GM12878 (cell line): ENCODE results near the gene PPP1R10. TPM values are rescaled to one million over a fixed set of nuclear protein-coding genes. Genes with fewer than 3 reads are reported as not detected.

ENCODE experiments used
- ATAC-seq: fragments of 200-7000 bp; cut with Tn5 transposase; 3 replicates; pipeline ENCODE4 v1.9.1; 2020; ENCODE audit warnings: mild to moderate bottlenecking, moderate library complexity
- BruUV-seq: library from RNA; stranded (reverse); fragments of 400-500 nt; replicated peaks from 2 replicates; lab custom pipeline; 2021; lab: Mats Ljungman, UMichigan
- CTCF ChIA-PET: fragments of 300-600 bp; sonication (Branson Sonifier 250); formaldehyde crosslinking; extraction: SDS; loops from one replicate; lab custom pipeline; 2021; ENCODE audit warnings: inconsistent platforms; lab: Yijun Ruan, JAX
- POLR2A ChIA-PET: fragments of 350-600 bp; formaldehyde crosslinking; extraction: SDS; loops from one replicate; lab custom pipeline; 2021; ENCODE audit warnings: inconsistent platforms; lab: Charles Lee
- RAD21 ChIA-PET: fragments of 300-600 bp; sonication (Branson Sonifier 250); formaldehyde crosslinking; loops from one replicate; lab custom pipeline; 2023; ENCODE audit warnings: antibody characterized with exemption; ENCODE audit not compliant: unreplicated experiment; lab: Charles Lee
- SMC1A ChIA-PET: fragments of 300-600 bp; sonication (Branson Sonifier 250); formaldehyde crosslinking; loops from one replicate; lab custom pipeline; 2023; ENCODE audit not compliant: unreplicated experiment, uncharacterized antibody; lab: Charles Lee
- DNase-seq: peaks from one replicate; pipeline ENCODE4 v3.0.0-alpha.2; 2011; ENCODE audit warnings: low read depth, low spot score
- FAIRE-seq: peaks from 3 replicates; lab custom pipeline; 2011; peaks lifted over from hg19 to GRCh38; lab: Jason Lieb, UNC
- H2AFZ ChIP-seq: 2 replicates; pipeline ENCODE4 v1.6.0; 2011; ENCODE audit warnings: low read depth, low read length, control low read depth; ENCODE audit not compliant: control insufficient read depth
- H3K27ac ChIP-seq: 2 replicates; pipeline ENCODE4 v1.5.1; 2011; ENCODE audit warnings: control low read depth; ENCODE audit not compliant: control insufficient read depth, insufficient read depth
- H3K27me3 ChIP-seq, 2 experiments: replicated peaks in 1 of 2; 2 replicates each; pipeline versions ENCODE4 v1.6.0 to v1.6.1; 2011; ENCODE audit warnings: low read length in 1 of 2; ENCODE audit not compliant: control insufficient read depth in 2 of 2, insufficient read depth in 2 of 2
- H3K36me3 ChIP-seq, 2 experiments: 2 replicates each; pipeline ENCODE4 v1.5.1; 2011; ENCODE audit warnings: low read length in 1 of 2; ENCODE audit not compliant: control insufficient read depth in 2 of 2, insufficient read depth in 2 of 2
- H3K4me1 ChIP-seq: 2 replicates; pipeline ENCODE4 v1.6.1; 2011; ENCODE audit warnings: mild to moderate bottlenecking, low read length, moderate library complexity, mixed read lengths; ENCODE audit not compliant: control insufficient read depth, insufficient read depth
- H3K4me2 ChIP-seq: 2 replicates; pipeline ENCODE4 v1.6.0; 2011; ENCODE audit warnings: control low read depth; ENCODE audit not compliant: control insufficient read depth, insufficient read depth
- H3K4me3 ChIP-seq: fragments of 200-600 bp; sonication (generic); 2 replicates; pipeline ENCODE4 v1.5.1; 2016
- H3K79me2 ChIP-seq: 2 replicates; pipeline ENCODE4 v1.6.0; 2011; ENCODE audit warnings: low read length; ENCODE audit not compliant: control insufficient read depth, insufficient read depth
- H3K9ac ChIP-seq: 2 replicates; pipeline ENCODE4 v1.8.0; 2011; ENCODE audit warnings: low read length, control low read depth, mixed read lengths; ENCODE audit not compliant: control insufficient read depth, insufficient read depth
- H3K9me3 ChIP-seq: replicated peaks from 3 replicates; pipeline ENCODE4 v1.5.1; 2011; ENCODE audit warnings: mild to moderate bottlenecking, low read length; ENCODE audit not compliant: control insufficient read depth, insufficient read depth
- H4K20me1 ChIP-seq: 2 replicates; pipeline ENCODE4 v1.6.0; 2011; ENCODE audit not compliant: control insufficient read depth, insufficient read depth
- IRF4 ChIP-seq: IDR thresholded peaks from 2 replicates; pipeline ENCODE4 v1.6.1; 2011; ENCODE audit warnings: low read depth, low read length
- KDM1A ChIP-seq: fragments of 200-600 bp; sonication (generic); IDR thresholded peaks from 2 replicates; pipeline ENCODE4 v1.6.1; 2016; ENCODE audit warnings: borderline replicate concordance
- LARP7 ChIP-seq: fragments of 450-650 bp; IDR thresholded peaks from 2 replicates; pipeline ENCODE4 v1.6.1; 2017; ENCODE audit warnings: mild to moderate bottlenecking
- MTA2 ChIP-seq: fragments of 450-650 bp; IDR thresholded peaks from 2 replicates; pipeline ENCODE4 v1.6.1; 2016; ENCODE audit warnings: low read depth, mild to moderate bottlenecking, moderate library complexity
- NFYA ChIP-seq: IDR thresholded peaks from 2 replicates; pipeline ENCODE4 v1.6.1; 2011; ENCODE audit warnings: low read depth, mild to moderate bottlenecking, low read length, improper control_type of control experiment, borderline replicate concordance
- SUZ12 ChIP-seq: fragments of 200-600 bp; sonication (generic); IDR thresholded peaks from one replicate; pipeline ENCODE4 v1.6.1; 2018; ENCODE audit warnings: antibody characterized with exemption, mild to moderate bottlenecking; ENCODE audit not compliant: unreplicated experiment
- ZNF274 ChIP-seq: IDR thresholded peaks from one replicate; pipeline ENCODE4 v1.8.0; 2011; ENCODE audit not compliant: insufficient read length, insufficient read depth
- WGBS: methylation state at CpG from one replicate; pipeline ENCODE4 v1.1.6; 2016; ENCODE audit warnings: low lambda C conversion rate; ENCODE audit not compliant: insufficient replicate concordance, insufficient coverage; ENCODE audit errors: missing lambda C conversion rate; 5-methylcytosine and 5-hydroxymethylcytosine counted together
- in situ Hi-C: fragments of 300-500 bp; cut with MboI; formaldehyde crosslinking; loops from 9 replicates; pipeline ENCODE4 v1.14.3; 2018; ENCODE audit warnings: mixed read lengths
- intact Hi-C: fragments of 100-400 bp; cut with micrococcal nuclease; formaldehyde crosslinking; loops from one replicate; pipeline ENCODE4 v1.14.2; 2022; ENCODE audit not compliant: unreplicated experiment
- polyA plus RNA-seq, 11 experiments: library from polyadenylated mRNA; depleted of rRNA in 4 of 11; unstranded in 6 of 11; stranded (reverse) in 5 of 11; fragments of >200 nt; fragmentation: Nextera tagmentation in 4 of 11; fragmentation: Illumina TruSeq in 1 of 11; extraction: Ambion mirVana in 4 of 11; extraction: Trizol in 1 of 11; gene quantifications; 1 replicate in 1 of 11; 2 replicates in 10 of 11; pipeline versions ENCODE4 v1.2.1 to v1.2.3, GENCODE V29; 2011 to 2016; ENCODE audit warnings: inconsistent platforms in 2 of 11, missing spikeins in 2 of 11, low read depth in 1 of 11
- total RNA-seq, 4 experiments: library from RNA; depleted of rRNA in 3 of 4; stranded (reverse); fragments of >200 nt in 3 of 4; fragmentation: Illumina TruSeq in 1 of 4; extraction: Trizol in 1 of 4; gene quantifications; 2 replicates each; pipeline versions ENCODE4 v1.2.1 to v1.2.3, GENCODE V29; 2013 to 2021
- TF ChIP-seq, protein P1 (sequence below): fragments of 450-650 bp; formaldehyde crosslinking; IDR thresholded peaks from 2 replicates; pipeline ENCODE4 v1.4.0; 2022; ENCODE audit warnings: mild to moderate bottlenecking, moderate library complexity
- TF ChIP-seq, protein P2 (sequence below): fragments of 450-650 bp; IDR thresholded peaks from 2 replicates; pipeline ENCODE4 v1.6.1; 2017; ENCODE audit warnings: mild to moderate bottlenecking, low read depth, inconsistent platforms; ENCODE audit not compliant: poor library complexity, severe bottlenecking
- TF ChIP-seq, protein P3 (sequence below): fragments of 150-350 bp; IDR thresholded peaks from 2 replicates; pipeline ENCODE4 v1.6.1; 2014; ENCODE audit warnings: mild to moderate bottlenecking, low read depth, low read length
- TF ChIP-seq, protein P4 (sequence below): fragments of 150-350 bp; IDR thresholded peaks from 2 replicates; pipeline ENCODE4 v1.6.1; 2016; ENCODE audit warnings: low read depth, low read length

Gene PPP1R10
- total and polyA plus RNA-seq, 10 of the 15 experiments (the other 5 are each of a cell fraction or from before 2014, with no cell fraction given): 11.3 to 83.8 (median 41.2) TPM

DNA sequence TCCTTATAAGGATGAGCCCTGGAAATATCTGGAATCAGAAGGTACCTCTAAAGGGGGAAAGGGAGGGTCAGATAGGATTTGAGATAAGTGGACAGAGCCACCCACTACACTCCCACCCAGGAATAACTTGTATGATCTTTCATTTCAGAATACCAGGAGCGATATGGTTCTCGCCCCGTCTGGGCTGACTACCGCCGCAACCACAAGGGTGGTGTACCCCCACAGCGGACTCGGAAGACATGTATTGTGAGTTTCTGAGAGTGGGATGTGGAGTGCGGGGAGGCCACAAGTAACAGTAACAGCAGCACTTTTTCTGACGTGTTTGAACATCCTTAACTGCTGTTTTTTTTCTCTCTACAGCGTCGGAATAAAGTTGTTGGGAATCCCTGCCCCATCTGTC is 2.5 kb upstream of the PPP1R10 start (continued):
- TF ChIP-seq NFYA: no peak
- no peak for TF ChIP-seq SUZ12
- no peak for TF ChIP-seq LARP7
- no peak for TF ChIP-seq ZNF274
- TF ChIP-seq, protein P1, sequence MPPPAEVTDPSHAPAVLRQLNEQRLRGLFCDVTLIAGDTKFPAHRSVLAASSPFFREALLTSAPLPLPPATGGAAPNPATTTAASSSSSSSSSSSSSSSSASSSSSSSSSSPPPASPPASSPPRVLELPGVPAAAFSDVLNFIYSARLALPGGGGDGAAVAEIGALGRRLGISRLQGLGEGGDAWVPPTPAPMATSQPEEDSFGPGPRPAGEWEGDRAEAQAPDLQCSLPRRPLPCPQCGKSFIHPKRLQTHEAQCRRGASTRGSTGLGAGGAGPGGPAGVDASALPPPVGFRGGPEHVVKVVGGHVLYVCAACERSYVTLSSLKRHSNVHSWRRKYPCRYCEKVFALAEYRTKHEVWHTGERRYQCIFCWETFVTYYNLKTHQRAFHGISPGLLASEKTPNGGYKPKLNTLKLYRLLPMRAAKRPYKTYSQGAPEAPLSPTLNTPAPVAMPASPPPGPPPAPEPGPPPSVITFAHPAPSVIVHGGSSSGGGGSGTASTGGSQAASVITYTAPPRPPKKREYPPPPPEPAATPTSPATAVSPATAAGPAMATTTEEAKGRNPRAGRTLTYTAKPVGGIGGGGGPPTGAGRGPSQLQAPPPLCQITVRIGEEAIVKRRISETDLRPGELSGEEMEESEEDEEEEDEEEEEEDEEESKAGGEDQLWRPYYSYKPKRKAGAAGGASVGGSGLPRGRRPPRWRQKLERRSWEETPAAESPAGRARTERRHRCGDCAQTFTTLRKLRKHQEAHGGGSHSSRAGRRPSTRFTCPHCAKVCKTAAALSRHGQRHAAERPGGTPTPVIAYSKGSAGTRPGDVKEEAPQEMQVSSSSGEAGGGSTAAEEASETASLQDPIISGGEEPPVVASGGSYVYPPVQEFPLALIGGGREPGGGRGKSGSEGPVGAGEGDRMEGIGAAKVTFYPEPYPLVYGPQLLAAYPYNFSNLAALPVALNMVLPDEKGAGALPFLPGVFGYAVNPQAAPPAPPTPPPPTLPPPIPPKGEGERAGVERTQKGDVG: no peak
- TF ChIP-seq IRF4: no peak

DNA sequence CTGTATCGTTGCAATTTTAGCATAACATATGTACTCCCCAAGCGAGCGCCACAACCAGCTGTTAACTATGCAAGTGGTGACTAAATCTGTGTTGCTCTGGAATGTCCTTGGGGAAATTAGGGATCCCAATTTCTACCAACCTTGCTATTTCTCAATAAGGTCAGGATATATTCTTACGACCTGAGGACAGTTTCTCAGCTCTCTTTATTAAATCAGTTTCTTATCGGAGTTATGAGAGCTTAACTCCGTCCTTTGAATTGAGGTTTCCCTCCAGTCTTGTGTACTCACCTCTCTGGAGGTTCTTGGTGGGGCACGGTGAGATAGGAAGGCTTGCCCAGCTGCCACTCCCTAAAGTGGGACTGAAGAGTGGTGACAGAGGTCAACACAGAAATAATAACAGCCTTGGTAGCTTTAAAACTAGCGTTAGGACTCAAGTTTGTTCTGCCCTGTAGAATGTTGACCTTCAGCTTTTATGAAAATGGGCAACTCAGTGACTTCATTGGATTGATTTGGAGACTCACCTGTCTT is 1.3 kb upstream of the PPP1R10 start:
- peaks cover 6 to 33% of the 10 kb centered on the region in 2 experiments; a peak in 3 of 4 replicates for H3K36me3 ChIP-seq

More for the DNA sequence above, 1.3 kb upstream of the PPP1R10 start:
- Histone ChIP-seq H3K9me3 (no peaks in the 10 kb centered on the region; the same call in 2 of the 3 replicates), H3K9ac (peak overlapping the region; percentile 95), H3K4me2 (peak overlapping the region; percentile 81), H2AFZ (peak overlapping the region; percentile 1; the same call in 1 of the 2 replicates), H3K4me1 (peaks cover 3% of the 10 kb centered on the region), H3K27ac (peak overlapping the region; percentile 99), H4K20me1 (0 out of 2 replicates have a peak, but pooled peaks cover 6% of the 10 kb centered on the region), H3K27me3 (no peaks in the 10 kb centered on the region), H3K4me3 (peak overlapping the region; percentile 80), H3K79me2 (peaks cover 56% of the 10 kb centered on the region)
- DNase-seq (no peak), ATAC-seq (no peak), FAIRE-seq (no peak)
- intact Hi-C loops: no loop called here
- under 1% methylated on average over 8 of the region's 8 CpGs for WGBS
- TF ChIP-seq, protein P2, sequence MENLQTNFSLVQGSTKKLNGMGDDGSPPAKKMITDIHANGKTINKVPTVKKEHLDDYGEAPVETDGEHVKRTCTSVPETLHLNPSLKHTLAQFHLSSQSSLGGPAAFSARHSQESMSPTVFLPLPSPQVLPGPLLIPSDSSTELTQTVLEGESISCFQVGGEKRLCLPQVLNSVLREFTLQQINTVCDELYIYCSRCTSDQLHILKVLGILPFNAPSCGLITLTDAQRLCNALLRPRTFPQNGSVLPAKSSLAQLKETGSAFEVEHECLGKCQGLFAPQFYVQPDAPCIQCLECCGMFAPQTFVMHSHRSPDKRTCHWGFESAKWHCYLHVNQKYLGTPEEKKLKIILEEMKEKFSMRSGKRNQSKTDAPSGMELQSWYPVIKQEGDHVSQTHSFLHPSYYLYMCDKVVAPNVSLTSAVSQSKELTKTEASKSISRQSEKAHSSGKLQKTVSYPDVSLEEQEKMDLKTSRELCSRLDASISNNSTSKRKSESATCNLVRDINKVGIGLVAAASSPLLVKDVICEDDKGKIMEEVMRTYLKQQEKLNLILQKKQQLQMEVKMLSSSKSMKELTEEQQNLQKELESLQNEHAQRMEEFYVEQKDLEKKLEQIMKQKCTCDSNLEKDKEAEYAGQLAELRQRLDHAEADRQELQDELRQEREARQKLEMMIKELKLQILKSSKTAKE: no peak
- TF ChIP-seq KDM1A (no peak), MTA2 (no peak)
- TF ChIP-seq, protein P3, sequence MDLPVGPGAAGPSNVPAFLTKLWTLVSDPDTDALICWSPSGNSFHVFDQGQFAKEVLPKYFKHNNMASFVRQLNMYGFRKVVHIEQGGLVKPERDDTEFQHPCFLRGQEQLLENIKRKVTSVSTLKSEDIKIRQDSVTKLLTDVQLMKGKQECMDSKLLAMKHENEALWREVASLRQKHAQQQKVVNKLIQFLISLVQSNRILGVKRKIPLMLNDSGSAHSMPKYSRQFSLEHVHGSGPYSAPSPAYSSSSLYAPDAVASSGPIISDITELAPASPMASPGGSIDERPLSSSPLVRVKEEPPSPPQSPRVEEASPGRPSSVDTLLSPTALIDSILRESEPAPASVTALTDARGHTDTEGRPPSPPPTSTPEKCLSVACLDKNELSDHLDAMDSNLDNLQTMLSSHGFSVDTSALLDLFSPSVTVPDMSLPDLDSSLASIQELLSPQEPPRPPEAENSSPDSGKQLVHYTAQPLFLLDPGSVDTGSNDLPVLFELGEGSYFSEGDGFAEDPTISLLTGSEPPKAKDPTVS: no peak
- TF ChIP-seq, protein P4, sequence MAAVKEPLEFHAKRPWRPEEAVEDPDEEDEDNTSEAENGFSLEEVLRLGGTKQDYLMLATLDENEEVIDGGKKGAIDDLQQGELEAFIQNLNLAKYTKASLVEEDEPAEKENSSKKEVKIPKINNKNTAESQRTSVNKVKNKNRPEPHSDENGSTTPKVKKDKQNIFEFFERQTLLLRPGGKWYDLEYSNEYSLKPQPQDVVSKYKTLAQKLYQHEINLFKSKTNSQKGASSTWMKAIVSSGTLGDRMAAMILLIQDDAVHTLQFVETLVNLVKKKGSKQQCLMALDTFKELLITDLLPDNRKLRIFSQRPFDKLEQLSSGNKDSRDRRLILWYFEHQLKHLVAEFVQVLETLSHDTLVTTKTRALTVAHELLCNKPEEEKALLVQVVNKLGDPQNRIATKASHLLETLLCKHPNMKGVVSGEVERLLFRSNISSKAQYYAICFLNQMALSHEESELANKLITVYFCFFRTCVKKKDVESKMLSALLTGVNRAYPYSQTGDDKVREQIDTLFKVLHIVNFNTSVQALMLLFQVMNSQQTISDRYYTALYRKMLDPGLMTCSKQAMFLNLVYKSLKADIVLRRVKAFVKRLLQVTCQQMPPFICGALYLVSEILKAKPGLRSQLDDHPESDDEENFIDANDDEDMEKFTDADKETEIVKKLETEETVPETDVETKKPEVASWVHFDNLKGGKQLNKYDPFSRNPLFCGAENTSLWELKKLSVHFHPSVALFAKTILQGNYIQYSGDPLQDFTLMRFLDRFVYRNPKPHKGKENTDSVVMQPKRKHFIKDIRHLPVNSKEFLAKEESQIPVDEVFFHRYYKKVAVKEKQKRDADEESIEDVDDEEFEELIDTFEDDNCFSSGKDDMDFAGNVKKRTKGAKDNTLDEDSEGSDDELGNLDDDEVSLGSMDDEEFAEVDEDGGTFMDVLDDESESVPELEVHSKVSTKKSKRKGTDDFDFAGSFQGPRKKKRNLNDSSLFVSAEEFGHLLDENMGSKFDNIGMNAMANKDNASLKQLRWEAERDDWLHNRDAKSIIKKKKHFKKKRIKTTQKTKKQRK: no peak
- POLR2A ChIA-PET: interaction anchor here (0.7 to 2.0 kb wide), 20 partner anchors 8 to 204 kb away, joined by 3 to 11 read pairs (median 4); partner anchors contain the start of genes ABCF1, ATAT1, DHX16 and NRM
- no TSS peak for BruUV-seq
- CTCF ChIA-PET: interaction anchor here (0.6 to 2.1 kb wide), 13 partner anchors 11 to 259 kb away, joined by 3 to 8 read pairs (median 5); partner anchors contain the start of genes DHX16 and PRR3
- RAD21 ChIA-PET: interaction anchor here (0.9 to 1.5 kb wide), 2 partner anchors 89 to 113 kb away, joined by 4 to 8 read pairs; no protein-coding TSS in a partner anchor
- SMC1A ChIA-PET: interaction anchor here (0.8 to 2.8 kb wide), 14 partner anchors 8 to 295 kb away, joined by 3 to 12 read pairs (median 4); partner anchors contain the start of genes ATAT1, C6orf136, DHX16 and VARS2
- in situ Hi-C loops: loop anchor here (5.0 kb wide), 1 partner anchor 99 kb away; the partner anchor contains the start of gene MDC1
